Body of pancreas (tissue), 4 donors: ENCODE measurements around the gene BGN. TPM values are rescaled to one million over a fixed set of nuclear protein-coding genes. Genes with fewer than 3 reads are reported as not detected.

ENCODE experiments used
- ATAC-seq: fragments of 150-250 bp; one replicate; pipeline ENCODE4 v1.9.1; 2016
- DNase-seq, 4 donors: peaks; one replicate each; pipeline ENCODE4 v3.0.0-alpha.2; 2019
- H3K27ac ChIP-seq, 4 donors: fragments of 200-600 bp; sonication (generic); 1 replicate in 3 of 4; 2 replicates in 1 of 4; pipeline versions ENCODE4 v1.5.1 to v1.6.1; 2016 to 2019; ENCODE audit warnings: mild to moderate bottlenecking in 1 of 4, mixed read lengths in 1 of 4, moderate library complexity in 1 of 4
- H3K27me3 ChIP-seq, 2 donors: fragments of 200-600 bp; sonication (generic); one replicate each; pipeline ENCODE4 v1.6.0; 2016; ENCODE audit warnings: mild to moderate bottlenecking in 1 of 2
- H3K36me3 ChIP-seq, 2 donors: fragments of 200-600 bp; sonication (generic); replicated peaks in 1 of 2; 2 replicates each; pipeline ENCODE4 v1.5.1; 2016; ENCODE audit warnings: low read depth in 2 of 2; ENCODE audit not compliant: insufficient read depth in 1 of 2
- H3K4me1 ChIP-seq: fragments of 200-600 bp; sonication (generic); one replicate; pipeline ENCODE4 v1.6.0; 2016
- H3K4me3 ChIP-seq, 2 donors: fragments of 200-600 bp; sonication (generic); 1 replicate in 1 of 2; 2 replicates in 1 of 2; pipeline ENCODE4 v1.5.1; 2016 to 2019
- H3K9me3 ChIP-seq, 3 donors: fragments of 200-600 bp; sonication (generic); 1 replicate in 2 of 3; 2 replicates in 1 of 3; pipeline ENCODE4 v1.5.1; 2016
- CTCF ChIP-seq, 7 experiments: fragments of 450-650 bp in 4 of 7; fragments of 200-600 bp in 3 of 7; sonication (generic) in 3 of 7; IDR thresholded peaks; one replicate each; pipeline ENCODE4 v1.5.1; 2016 to 2019; ENCODE audit warnings: antibody characterized with exemption in 7 of 7
- POLR2A ChIP-seq, 3 donors: fragments of 450-650 bp; IDR thresholded peaks; one replicate each; pipeline ENCODE4 v1.6.1; 2016; ENCODE audit warnings: antibody characterized with exemption in 3 of 3, mild to moderate bottlenecking in 2 of 3
- WGBS, 2 donors: methylation state at CpG; one replicate each; pipeline ENCODE4 v1.1.5; 2017; 5-methylcytosine and 5-hydroxymethylcytosine counted together
- intact Hi-C: fragments of 100-400 bp; cut with DNase I; formaldehyde crosslinking; loops from one replicate; pipeline ENCODE4 v1.15.1; 2023
- total RNA-seq, 2 donors: library from RNA; depleted of rRNA; stranded (reverse); fragments of >200 nt; gene quantifications; one replicate each; pipeline ENCODE4 v1.1.0, GENCODE V29; 2016

The BGN gene
- total RNA-seq, 2 donors from 2014 or later, result 30.7 to 34.0 TPM

GRCh38 chrX:153537526-153538295 lies 42.9 kb downstream of the BGN start:
- ATAC-seq, result peak; percentile 63
- TF ChIP-seq CTCF (IDR thresholded peaks at IDR 0.05), result no peak
- no peak for TF ChIP-seq POLR2A (IDR thresholded peaks at IDR 0.05)
- H3K4me3 ChIP-seq, result no peak overlapping the region
- WGBS, 2 donors, result 0 to 8% methylated on average over 1 to 16 of the region's 26 CpGs
- no peaks in the 10 kb centered on the region for H3K9me3 ChIP-seq
- intact Hi-C loops, result no loop called here
- H3K4me1 ChIP-seq, result peaks cover 23% of the 10 kb centered on the region
- H3K27ac ChIP-seq, result no peak overlapping the region
- no peaks in the 10 kb centered on the region for H3K36me3 ChIP-seq
- H3K27me3 ChIP-seq, result no peaks in the 10 kb centered on the region
- peak; percentile 49 to 80 (median 77) for DNase-seq

- TF ChIP-seq CTCF (IDR thresholded peaks at IDR 0.05) (no peak), POLR2A (IDR thresholded peaks at IDR 0.05) (no peak)
- Histone ChIP-seq H3K4me3 (no peak overlapping the region), H3K27ac (no peak overlapping the region), H3K36me3 (no peaks in the 10 kb centered on the region), H3K27me3 (no peaks in the 10 kb centered on the region), H3K9me3 (no peaks in the 10 kb centered on the region), H3K4me1 (peaks cover 23% of the 10 kb centered on the region)
- no peak for ATAC-seq
- DNase-seq, result peak in 1 of 4 donors; percentile 15
- WGBS, 2 donors, result 39% methylated on average over 10 of the region's 17 CpGs; no CpG with 5 or more reads in 1 of the 2 donors
- intact Hi-C loops, result no loop called here
Measured at GRCh38 chrX:153538424-153538823, 43.6 kb downstream of the BGN start.

GRCh38 chrX:153539171-153539978 lies 44.6 kb downstream of the BGN start:
- WGBS, 2 donors, result 28 to 47% methylated on average over 3 to 20 of the region's 31 CpGs
- intact Hi-C loops, result no loop called here

GRCh38 chrX:153539979-153540358 lies 45.2 kb downstream of the BGN start:
- Histone ChIP-seq H3K27ac (no peak overlapping the region), H3K4me3 (no peak overlapping the region), H3K4me1 (peaks cover 23% of the 10 kb centered on the region), H3K9me3 (no peaks in the 10 kb centered on the region), H3K27me3 (no peaks in the 10 kb centered on the region), H3K36me3 (no peaks in the 10 kb centered on the region)
- 67 to 74% methylated on average over 4 to 5 of the region's 9 CpGs for whole genome bisulfite sequencing, 2 donors
- intact Hi-C loops, result no loop called here
- no peak for TF ChIP-seq CTCF (IDR thresholded peaks at IDR 0.05)
- TF ChIP-seq POLR2A (IDR thresholded peaks at IDR 0.05), result no peak
- ATAC-seq (no peak), DNase-seq (no peak)

More at GRCh38 chrX:153539171-153539978, 44.6 kb downstream of the BGN start:
- no peak for TF ChIP-seq POLR2A (IDR thresholded peaks at IDR 0.05)
- TF ChIP-seq CTCF (IDR thresholded peaks at IDR 0.05), result peak; percentile 68 to 81 (median 76)
- Histone ChIP-seq H3K4me3 (no peak overlapping the region), H3K27ac (no peak overlapping the region), H3K36me3 (no peaks in the 10 kb centered on the region), H3K27me3 (no peaks in the 10 kb centered on the region), H3K9me3 (no peaks in the 10 kb centered on the region), H3K4me1 (peaks cover 23% of the 10 kb centered on the region)
- ATAC-seq (peak; percentile 91), DNase-seq (peak; percentile 63 to 70 (median 68))
